ENCODE measurements around the gene MINAR1.

The MINAR1 gene

DNA sequence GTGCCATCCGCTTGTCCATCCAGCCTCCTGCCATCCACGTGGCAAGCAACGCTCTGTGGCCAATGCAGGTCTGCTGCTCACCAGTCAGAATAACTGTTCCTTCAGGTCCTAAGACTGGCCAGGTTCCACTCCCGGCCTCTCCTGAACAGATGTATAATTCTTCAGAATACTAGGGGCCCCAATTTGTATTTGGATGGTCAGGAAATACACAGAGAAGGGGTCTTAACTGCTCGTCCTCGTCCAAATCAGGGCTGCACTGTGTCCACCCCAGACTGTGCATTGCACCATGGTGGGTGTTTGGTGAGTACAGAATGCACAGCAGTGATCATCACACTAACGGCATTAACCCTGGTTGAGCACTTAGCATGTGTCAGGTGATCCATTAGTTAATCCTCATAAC is 46.0 kb downstream of the MINAR1 start:
- H3K79me2 ChIP-seq (ENCODE audit: low read length), result no peaks in the 10 kb centered on the region
- H3K9me3 ChIP-seq (replicated peaks; ENCODE audit: insufficient read depth, low read length), result no peaks in the 10 kb centered on the region
- H3K27ac ChIP-seq (ENCODE audit: low read length), result no peak overlapping the region
- DNase-seq, result no peak
- H3K4me2 ChIP-seq (ENCODE audit: low read depth, low read length), result no peak overlapping the region
- H3F3A ChIP-seq (ENCODE audit: insufficient read depth, low read length), result no peaks in the 10 kb centered on the region
- H3K27me3 ChIP-seq (replicated peaks; ENCODE audit: insufficient read depth, low read length), result no peaks in the 10 kb centered on the region
- TF ChIP-seq EZH2 (optimal IDR thresholded peaks at IDR 0.05; ENCODE audit: low read depth, low read length) (no peak), EZH2phosphoT487 (IDR thresholded peaks at IDR 0.05; ENCODE audit: low read length) (no peak)
- TF ChIP-seq, protein P1, sequence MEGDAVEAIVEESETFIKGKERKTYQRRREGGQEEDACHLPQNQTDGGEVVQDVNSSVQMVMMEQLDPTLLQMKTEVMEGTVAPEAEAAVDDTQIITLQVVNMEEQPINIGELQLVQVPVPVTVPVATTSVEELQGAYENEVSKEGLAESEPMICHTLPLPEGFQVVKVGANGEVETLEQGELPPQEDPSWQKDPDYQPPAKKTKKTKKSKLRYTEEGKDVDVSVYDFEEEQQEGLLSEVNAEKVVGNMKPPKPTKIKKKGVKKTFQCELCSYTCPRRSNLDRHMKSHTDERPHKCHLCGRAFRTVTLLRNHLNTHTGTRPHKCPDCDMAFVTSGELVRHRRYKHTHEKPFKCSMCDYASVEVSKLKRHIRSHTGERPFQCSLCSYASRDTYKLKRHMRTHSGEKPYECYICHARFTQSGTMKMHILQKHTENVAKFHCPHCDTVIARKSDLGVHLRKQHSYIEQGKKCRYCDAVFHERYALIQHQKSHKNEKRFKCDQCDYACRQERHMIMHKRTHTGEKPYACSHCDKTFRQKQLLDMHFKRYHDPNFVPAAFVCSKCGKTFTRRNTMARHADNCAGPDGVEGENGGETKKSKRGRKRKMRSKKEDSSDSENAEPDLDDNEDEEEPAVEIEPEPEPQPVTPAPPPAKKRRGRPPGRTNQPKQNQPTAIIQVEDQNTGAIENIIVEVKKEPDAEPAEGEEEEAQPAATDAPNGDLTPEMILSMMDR (IDR thresholded peaks at IDR 0.05; ENCODE audit: low read length), result no peak
- H3K4me3 ChIP-seq (ENCODE audit: low read length), result no peak overlapping the region
- H3K36me3 ChIP-seq (replicated peaks; ENCODE audit: insufficient read depth, low read length), result no peaks in the 10 kb centered on the region
- H4K20me1 ChIP-seq (ENCODE audit: insufficient read depth, low read length), result no peaks in the 10 kb centered on the region
- no peak overlapping the region for H3K9ac ChIP-seq (ENCODE audit: low read length)
- no peak overlapping the region for H2AFZ ChIP-seq (ENCODE audit: low read length)
- H3K9me2 ChIP-seq (replicated peaks; ENCODE audit: insufficient read depth, low read length), result no peaks in the 10 kb centered on the region
- H3K4me1 ChIP-seq (ENCODE audit: low read length), result no peaks in the 10 kb centered on the region

DNA sequence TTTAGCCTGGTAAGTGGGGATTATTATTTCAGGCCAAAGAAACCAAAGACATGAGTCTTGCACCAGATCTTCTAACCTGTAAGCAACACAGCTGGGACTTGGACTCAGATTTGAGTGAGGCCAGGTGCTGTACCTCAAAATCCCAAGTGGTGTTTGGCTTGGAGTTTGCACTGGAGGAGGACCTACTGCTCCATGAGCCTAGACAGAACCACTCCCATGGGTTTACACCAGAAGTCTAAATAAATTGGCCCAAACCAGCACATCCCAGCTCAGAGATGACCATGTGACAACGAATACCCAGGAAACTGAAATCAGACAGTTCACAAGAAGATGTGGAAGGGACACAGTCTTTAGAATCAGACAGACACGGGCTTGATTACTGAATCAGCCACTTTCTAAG is 47.5 kb downstream of the MINAR1 start:
- no peak overlapping the region for H3K27ac ChIP-seq (ENCODE audit: low read length)
- H4K20me1 ChIP-seq (ENCODE audit: insufficient read depth, low read length), result no peaks in the 10 kb centered on the region
- TF ChIP-seq, protein P1 (IDR thresholded peaks at IDR 0.05; ENCODE audit: low read length), result no peak
- no peak for TF ChIP-seq EZH2phosphoT487 (IDR thresholded peaks at IDR 0.05; ENCODE audit: low read length)
- TF ChIP-seq EZH2 (optimal IDR thresholded peaks at IDR 0.05; ENCODE audit: low read depth, low read length), result no peak
- no peak overlapping the region for H3K4me3 ChIP-seq (ENCODE audit: low read length)
- no peaks in the 10 kb centered on the region for H3K79me2 ChIP-seq (ENCODE audit: low read length)
- no peaks in the 10 kb centered on the region for H3K9me2 ChIP-seq (replicated peaks; ENCODE audit: insufficient read depth, low read length)
- H3K27me3 ChIP-seq (replicated peaks; ENCODE audit: insufficient read depth, low read length), result no peaks in the 10 kb centered on the region
- no peak overlapping the region for H3K9ac ChIP-seq (ENCODE audit: low read length)
- no peaks in the 10 kb centered on the region for H3K36me3 ChIP-seq (replicated peaks; ENCODE audit: insufficient read depth, low read length)
- no peaks in the 10 kb centered on the region for H3F3A ChIP-seq (ENCODE audit: insufficient read depth, low read length)
- H2AFZ ChIP-seq (ENCODE audit: low read length), result no peak overlapping the region
- no peaks in the 10 kb centered on the region for H3K4me1 ChIP-seq (ENCODE audit: low read length)
- no peak overlapping the region for H3K4me2 ChIP-seq (ENCODE audit: low read depth, low read length)
- no peaks in the 10 kb centered on the region for H3K9me3 ChIP-seq (replicated peaks; ENCODE audit: insufficient read depth, low read length)
- DNase-seq, result no peak

DNA sequence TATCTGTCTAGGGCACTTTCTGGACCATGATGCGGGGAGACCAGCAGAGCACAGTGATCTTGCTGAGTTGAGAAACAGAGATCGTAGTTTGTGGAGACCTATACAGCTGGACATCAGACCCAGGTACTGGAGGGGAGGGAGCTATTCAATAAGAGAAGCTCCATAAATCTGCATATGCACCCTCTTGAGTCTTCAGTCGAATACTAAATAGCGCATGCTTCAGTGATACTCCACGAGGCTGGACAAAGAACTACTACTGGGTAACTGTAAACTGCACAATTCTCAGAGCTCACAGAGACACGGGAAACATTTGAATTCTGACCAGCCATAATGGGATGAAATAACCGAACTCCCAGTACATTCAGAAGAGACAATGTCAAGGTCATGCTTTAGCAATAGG is 49.7 kb downstream of the MINAR1 start:
- Histone ChIP-seq H3K9ac (ENCODE audit: low read length) (no peak overlapping the region), H3K4me1 (ENCODE audit: low read length) (no peaks in the 10 kb centered on the region), H4K20me1 (ENCODE audit: insufficient read depth, low read length) (no peaks in the 10 kb centered on the region), H3K9me2 (replicated peaks; ENCODE audit: insufficient read depth, low read length) (no peaks in the 10 kb centered on the region), H3F3A (ENCODE audit: insufficient read depth, low read length) (no peaks in the 10 kb centered on the region), H3K36me3 (replicated peaks; ENCODE audit: insufficient read depth, low read length) (no peaks in the 10 kb centered on the region), H2AFZ (ENCODE audit: low read length) (no peak overlapping the region), H3K27ac (ENCODE audit: low read length) (no peak overlapping the region), H3K27me3 (replicated peaks; ENCODE audit: insufficient read depth, low read length) (no peaks in the 10 kb centered on the region), H3K79me2 (ENCODE audit: low read length) (no peaks in the 10 kb centered on the region), H3K4me2 (ENCODE audit: low read depth, low read length) (no peak overlapping the region), H3K9me3 (replicated peaks; ENCODE audit: insufficient read depth, low read length) (no peaks in the 10 kb centered on the region), H3K4me3 (ENCODE audit: low read length) (no peak overlapping the region)
- no peak for DNase-seq
- TF ChIP-seq, protein P1 (IDR thresholded peaks at IDR 0.05; ENCODE audit: low read length), result no peak
- no peak for TF ChIP-seq EZH2 (optimal IDR thresholded peaks at IDR 0.05; ENCODE audit: low read depth, low read length)
- TF ChIP-seq EZH2phosphoT487 (IDR thresholded peaks at IDR 0.05; ENCODE audit: low read length), result no peak

Data from MM.1S (cell line).